H9 (cell line): ENCODE results near the gene DBI. TPM values are rescaled to one million over a fixed set of nuclear protein-coding genes. Genes with fewer than 3 reads are reported as not detected.
A peak's percentile ranks its signal among the peaks of the same experiment; 100 is the strongest.

Experiments used
- DNase-seq: peaks from one replicate; pipeline ENCODE4 v3.0.0-alpha.2; 2017
- H2AFZ ChIP-seq: one replicate; pipeline ENCODE4 v1.6.1; 2013; ENCODE audit warnings: mild to moderate bottlenecking, low read length, control low read depth, moderate library complexity
- H2AK5ac ChIP-seq: 2 replicates; pipeline ENCODE4 v1.6.1; 2013; ENCODE audit warnings: low read length, control low read depth, mixed read lengths; ENCODE audit not compliant: insufficient read length
- H2BK120ac ChIP-seq: one replicate; pipeline ENCODE4 v1.6.1; 2013; ENCODE audit warnings: low read depth, mild to moderate bottlenecking, low read length, control low read depth, inconsistent platforms; ENCODE audit not compliant: poor library complexity, severe bottlenecking
- H2BK12ac ChIP-seq: 2 replicates; pipeline ENCODE4 v1.6.1; 2013; ENCODE audit warnings: low read length, control low read depth, mixed read lengths, low read depth; ENCODE audit not compliant: insufficient read length
- H2BK15ac ChIP-seq: 2 replicates; pipeline ENCODE4 v1.6.1; 2013; ENCODE audit warnings: low read depth, low read length, control low read depth
- H2BK20ac ChIP-seq: one replicate; pipeline ENCODE4 v1.6.1; 2013; ENCODE audit warnings: low read depth, mild to moderate bottlenecking, low read length, control low read depth, inconsistent platforms; ENCODE audit not compliant: poor library complexity, severe bottlenecking
- H2BK5ac ChIP-seq: 2 replicates; pipeline ENCODE4 v1.6.1; 2013; ENCODE audit warnings: low read length, control low read depth, mixed read lengths; ENCODE audit not compliant: insufficient read length
- H3K14ac ChIP-seq: 2 replicates; pipeline ENCODE4 v1.6.1; 2013; ENCODE audit warnings: low read length, control low read depth; ENCODE audit not compliant: insufficient read depth
- H3K18ac ChIP-seq: 2 replicates; pipeline ENCODE4 v1.6.1; 2013; ENCODE audit warnings: low read depth, mild to moderate bottlenecking, mixed read lengths, low read length, control low read depth; ENCODE audit not compliant: insufficient read length
- H3K23ac ChIP-seq: 2 replicates; pipeline ENCODE4 v1.6.1; 2013; ENCODE audit warnings: low read length, control low read depth, mixed read lengths, low read depth; ENCODE audit not compliant: insufficient read length
- H3K23me2 ChIP-seq: 2 replicates; pipeline ENCODE4 v1.6.1; 2013; ENCODE audit warnings: low read depth, mild to moderate bottlenecking, mixed read lengths, low read length, control low read depth; ENCODE audit not compliant: insufficient read length, poor library complexity, severe bottlenecking
- H3K27ac ChIP-seq: 2 replicates; pipeline ENCODE4 v1.5.1; 2013; ENCODE audit warnings: low read length, control low read depth, mixed read lengths, low read depth; ENCODE audit not compliant: insufficient read length
- H3K27me3 ChIP-seq: 2 replicates; pipeline ENCODE4 v1.6.1; 2013; ENCODE audit warnings: low read length, control low read depth, inconsistent platforms; ENCODE audit not compliant: insufficient read depth
- H3K4ac ChIP-seq: 2 replicates; pipeline ENCODE4 v1.6.1; 2013; ENCODE audit warnings: low read depth, mild to moderate bottlenecking, control low read depth, inconsistent platforms, low read length, moderate library complexity
- H3K4me1 ChIP-seq: 2 replicates; pipeline ENCODE4 v1.6.1; 2013; ENCODE audit warnings: low read length, control low read depth, inconsistent platforms; ENCODE audit not compliant: insufficient read depth
- H3K4me2 ChIP-seq: 2 replicates; pipeline ENCODE4 v1.6.1; 2013; ENCODE audit warnings: low read length, control low read depth, mixed read lengths; ENCODE audit not compliant: insufficient read length, insufficient read depth
- H3K56ac ChIP-seq: 2 replicates; pipeline ENCODE4 v1.6.1; 2013; ENCODE audit warnings: low read depth, mild to moderate bottlenecking, mixed read lengths, low read length, control low read depth; ENCODE audit not compliant: insufficient read length
- H3K79me1 ChIP-seq: 2 replicates; pipeline ENCODE4 v1.6.1; 2013; ENCODE audit warnings: low read depth, mild to moderate bottlenecking, moderate library complexity, low read length, control low read depth, inconsistent platforms; ENCODE audit not compliant: insufficient read depth, poor library complexity, severe bottlenecking
- H3K79me2 ChIP-seq: 2 replicates; pipeline ENCODE4 v1.6.1; 2013; ENCODE audit warnings: low read length, control low read depth, inconsistent platforms; ENCODE audit not compliant: insufficient read depth
- H3K9ac ChIP-seq: 2 replicates; pipeline ENCODE4 v1.6.1; 2013; ENCODE audit warnings: low read length, control low read depth, mixed read lengths; ENCODE audit not compliant: insufficient read length; ENCODE audit errors: extremely low read depth
- H3K9me3 ChIP-seq: one replicate; pipeline ENCODE4 v1.6.1; 2013; ENCODE audit warnings: low read depth, low read length, inconsistent platforms; ENCODE audit not compliant: control insufficient read depth
- H3T11ph ChIP-seq: one replicate; pipeline ENCODE4 v1.6.1; 2013; ENCODE audit warnings: mild to moderate bottlenecking, low read length, control low read depth, inconsistent platforms
- H4K20me1 ChIP-seq: one replicate; pipeline ENCODE4 v1.6.1; 2013; ENCODE audit not compliant: control insufficient read depth, insufficient read length, insufficient read depth
- H4K5ac ChIP-seq: 2 replicates; pipeline ENCODE4 v1.6.1; 2013; ENCODE audit warnings: low read depth, mild to moderate bottlenecking, mixed read lengths, low read length, control low read depth; ENCODE audit not compliant: insufficient read length
- H4K8ac ChIP-seq: replicated peaks from 2 replicates; pipeline ENCODE4 v1.6.1; 2013; ENCODE audit warnings: low read length, control low read depth, mixed read lengths, low read depth; ENCODE audit not compliant: insufficient read length
- H4K91ac ChIP-seq: 2 replicates; pipeline ENCODE4 v1.6.1; 2013; ENCODE audit warnings: low read depth, mild to moderate bottlenecking, moderate library complexity, mixed read lengths, low read length, control low read depth; ENCODE audit not compliant: insufficient read length
- H3K27ac Mint-ChIP-seq, 3 experiments: 2 replicates in 2 of 3; 3 replicates in 1 of 3; pipeline ENCODE4 v1.8.0; 2020 to 2021; ENCODE audit warnings: mixed read lengths in 3 of 3, mild to moderate bottlenecking in 1 of 3, moderate library complexity in 1 of 3
- H3K27me3 Mint-ChIP-seq: 2 replicates; pipeline ENCODE4 v1.8.0; 2021; ENCODE audit warnings: low read depth, mild to moderate bottlenecking, moderate library complexity, mixed read lengths
- H3K36me3 Mint-ChIP-seq, 3 experiments: 2 replicates in 2 of 3; 3 replicates in 1 of 3; pipeline ENCODE4 v1.8.0; 2020 to 2021; ENCODE audit warnings: low read depth in 3 of 3, mixed read lengths in 3 of 3; ENCODE audit not compliant: insufficient read depth in 1 of 3
- H3K4me1 Mint-ChIP-seq, 2 experiments: 2 replicates each; pipeline ENCODE4 v1.8.0; 2020; ENCODE audit warnings: mixed read lengths in 2 of 2
- H3K4me3 Mint-ChIP-seq, 2 experiments: 2 replicates in 1 of 2; 3 replicates in 1 of 2; pipeline ENCODE4 v1.8.0; 2020 to 2021; ENCODE audit warnings: mild to moderate bottlenecking in 2 of 2, mixed read lengths in 2 of 2, moderate library complexity in 1 of 2
- H3K9me3 Mint-ChIP-seq, 2 experiments: 2 replicates in 1 of 2; 3 replicates in 1 of 2; pipeline ENCODE4 v1.8.0; 2020; ENCODE audit warnings: mild to moderate bottlenecking in 2 of 2, mixed read lengths in 2 of 2, moderate library complexity in 1 of 2
- CTCF ChIP-seq: fragments of 200-600 bp; sonication (generic); conservative IDR thresholded peaks from 3 replicates; pipeline ENCODE4 v1.8.0; 2021; ENCODE audit warnings: antibody characterized with exemption, mild to moderate bottlenecking
- WGBS: extraction: QIAGEN DNeasy Blood & Tissue Kit; methylation state at CpG from one replicate; pipeline ENCODE4 v1.1.7; 2013; ENCODE audit warnings: missing lambda C conversion rate, low lambda C conversion rate, mixed read lengths; ENCODE audit not compliant: insufficient read length; ENCODE audit errors: extremely low coverage; 5-methylcytosine and 5-hydroxymethylcytosine counted together
- total RNA-seq: library from RNA; stranded (reverse); gene quantifications from 2 replicates; pipeline ENCODE4 v1.2.1, GENCODE V29; 2021

DBI gene
- total RNA-seq, 1 experiment from 2014 or later, result 127 TPM

- WGBS, result no CpG with 5 or more reads among the region's 7 CpGs
These were observed 47.2 kb upstream of the DBI start for GRCh38 chr2:119319593-119319992.

More at GRCh38 chr2:119319593-119319992, 47.2 kb upstream of the DBI start:
- Histone ChIP-seq H3K79me2 (no peaks in the 10 kb centered on the region), H3K79me1 (no peaks in the 10 kb centered on the region), H2AK5ac (no peak overlapping the region), H3T11ph (no peak overlapping the region), H2BK12ac (no peak overlapping the region), H2BK120ac (no peak overlapping the region), H4K5ac (no peak overlapping the region), H3K23me2 (no peaks in the 10 kb centered on the region), H3K18ac (no peak overlapping the region), H3K56ac (no peak overlapping the region), H2AFZ (no peak overlapping the region), H2BK5ac (no peak overlapping the region), H3K4me2 (no peak overlapping the region), H4K91ac (no peak overlapping the region), H3K23ac (no peak overlapping the region), H4K20me1 (no peaks in the 10 kb centered on the region), H3K27me3 (no peaks in the 10 kb centered on the region), H3K4ac (no peak overlapping the region), H3K9me3 (no peaks in the 10 kb centered on the region), H4K8ac (no peak overlapping the region), H3K27ac (no peak overlapping the region), H3K9ac (no peak overlapping the region), H2BK15ac (no peak overlapping the region), H3K14ac (no peak overlapping the region), H3K4me1 (no peaks in the 10 kb centered on the region), H2BK20ac (no peak overlapping the region)
- no peak overlapping the region for H3K4me3 Mint-ChIP-seq
- H3K27me3 Mint-ChIP-seq, result no peaks in the 10 kb centered on the region
- H3K36me3 Mint-ChIP-seq, result no peaks in the 10 kb centered on the region
- no peaks in the 10 kb centered on the region for H3K9me3 Mint-ChIP-seq
- DNase-seq, result no peak
- peaks cover 3 to 7% of the 10 kb centered on the region in 2 experiments for H3K4me1 Mint-ChIP-seq
- TF ChIP-seq CTCF, result no peak
- peak overlapping the region in 1 of 3 experiments; percentile 74; a peak in 1 of 7 replicates for H3K27ac Mint-ChIP-seq
